Measurements from ENCODE around the gene RPL14. TPM values are rescaled to one million over a fixed set of nuclear protein-coding genes. Genes with fewer than 3 reads are reported as not detected.

RPL14 gene
- total RNA-seq (1,000 to 10,000 TPM; 1,118 to 1,907 (median 1,508) TPM), polyA plus RNA-seq (1,000 to 10,000 TPM in 1 of 2 donors, 100 to 1,000 TPM in 1; 810 to 1,638 TPM)

- peak within 1 kb of the TSS; percentile 66 to 96 (median 80) for H3K4me3 ChIP-seq
- H3K27me3 ChIP-seq = no peaks in the 10 kb centered on the region
- ATAC-seq = peak; percentile 80 to 89 (median 84)
- peak within 1 kb of the TSS; percentile 69 to 83 (median 75) for H3K27ac ChIP-seq
- peaks cover 10 to 17% (median 16%) of the 10 kb centered on the region in 3 donors for H3K4me1 ChIP-seq
- H3K9me3 ChIP-seq = no peaks in the 10 kb centered on the region
- H3K36me3 ChIP-seq = peaks cover 0 to 41% (median 17%) of the 10 kb centered on the region in 3 donors
- FAIRE-seq = no peak
- 0% methylated on average over 75 to 79 of the region's 79 CpGs for WGBS, 2 donors
- peak; percentile 94 to 98 (median 96) for DNase-seq
- intact Hi-C loops (cut with DNase I) = no loop called here
- no peak for TF ChIP-seq CTCF (IDR thresholded peaks at IDR 0.05)
Measured at GRCh38 chr3:40456940-40457823, at the start of gene RPL14. RPL14 (plus strand) TSS chr3:40457339; CDS start chr3:40457472, 133 bp downstream.

- Histone ChIP-seq H3K4me3 (no peak overlapping the region), H3K27me3 (no peaks in the 10 kb centered on the region), H3K4me1 (no peaks in the 10 kb centered on the region), H3K9me3 (no peaks in the 10 kb centered on the region), H3K36me3 (no peaks in the 10 kb centered on the region), H3K27ac (no peak overlapping the region)
- ATAC-seq = no peak
- intact Hi-C loops (cut with DNase I) = no loop called here
- WGBS, 2 donors = 77 to 80% methylated on average over 3 of the region's 3 CpGs
- no peak for DNase-seq
- TF ChIP-seq CTCF (IDR thresholded peaks at IDR 0.05) = no peak
- no peak for FAIRE-seq
Measured at GRCh38 chr3:40407611-40408010, 49.5 kb upstream of the RPL14 start.

- H3K4me1 ChIP-seq = no peaks in the 10 kb centered on the region
- no peak for FAIRE-seq
- 87 to 89% methylated on average over 1 of the region's 1 CpG for WGBS, 2 donors
- no peaks in the 10 kb centered on the region for H3K27me3 ChIP-seq
- peaks cover 0 to 7% (median 0%) of the 10 kb centered on the region in 3 donors for H3K36me3 ChIP-seq
- TF ChIP-seq CTCF (IDR thresholded peaks at IDR 0.05) = no peak
- no peak overlapping the region for H3K4me3 ChIP-seq
- peak in 1 of 4 donors; percentile 48 for ATAC-seq
- intact Hi-C loops (cut with DNase I) = no loop called here
- H3K9me3 ChIP-seq = no peaks in the 10 kb centered on the region
- DNase-seq = no peak
- no peak overlapping the region for H3K27ac ChIP-seq
Measured at GRCh38 chr3:40414270-40414669, 42.9 kb upstream of the RPL14 start.

GRCh38 chr3:40417845-40418543, 39.1 kb upstream of the RPL14 start:
- Histone ChIP-seq H3K36me3 (peaks cover 0 to 7% (median 0%) of the 10 kb centered on the region in 3 donors), H3K4me1 (no peaks in the 10 kb centered on the region), H3K27me3 (no peaks in the 10 kb centered on the region), H3K4me3 (no peak overlapping the region), H3K9me3 (no peaks in the 10 kb centered on the region), H3K27ac (no peak overlapping the region)
- intact Hi-C loops (cut with DNase I) = no loop called here
- 51 to 61% methylated on average over 2 of the region's 2 CpGs for WGBS, 2 donors
- ATAC-seq (no peak), FAIRE-seq (no peak), DNase-seq (no peak)
- no peak for TF ChIP-seq CTCF (IDR thresholded peaks at IDR 0.05)

Data from pancreas (tissue), 10 donors.